IPS-18a (cell line): Measurements from ENCODE around the gene P2RY8.
A peak's percentile ranks its signal among the peaks of the same experiment; 100 is the strongest.
"Not testable (repeated sequence)": the region's sequence is repeated elsewhere in the genome, so short reads cannot be mapped to it uniquely, and the experiment has no call there.

Source experiments
- H3K27ac ChIP-seq: one replicate; pipeline ENCODE4 v1.5.1; 2013; ENCODE audit warnings: low read length
- H3K27me3 ChIP-seq: one replicate; pipeline ENCODE4 v1.6.1; 2013; ENCODE audit warnings: mild to moderate bottlenecking, low read length; ENCODE audit not compliant: control insufficient read depth, insufficient read depth
- H3K36me3 ChIP-seq: one replicate; pipeline ENCODE4 v1.6.1; 2013; ENCODE audit warnings: low read depth, low read length; ENCODE audit not compliant: control insufficient read depth
- H3K4me1 ChIP-seq: one replicate; pipeline ENCODE4 v1.6.1; 2013; ENCODE audit warnings: low read depth, low read length; ENCODE audit not compliant: control insufficient read depth
- H3K4me3 ChIP-seq: one replicate; pipeline ENCODE4 v1.5.1; 2013; ENCODE audit warnings: low read length
- H3K9ac ChIP-seq: one replicate; pipeline ENCODE4 v1.6.1; 2013; ENCODE audit warnings: mild to moderate bottlenecking, low read length, moderate library complexity
- H3K9me3 ChIP-seq: one replicate; pipeline ENCODE4 v1.6.1; 2013; ENCODE audit warnings: low read depth, low read length; ENCODE audit not compliant: control insufficient read depth

P2RY8 gene

GRCh38 chrX:1451661-1452515, 85.1 kb downstream of the P2RY8 start:
- H3K27me3 ChIP-seq, result no peaks in the 10 kb centered on the region
- H3K9ac ChIP-seq, result peak overlapping the region; percentile 59
- no peaks in the 10 kb centered on the region for H3K4me1 ChIP-seq
- peak overlapping the region; percentile 75 for H3K4me3 ChIP-seq
- no peak overlapping the region for H3K27ac ChIP-seq
- peaks cover 4% of the 10 kb centered on the region for H3K9me3 ChIP-seq
- peaks cover 5% of the 10 kb centered on the region for H3K36me3 ChIP-seq

- peaks cover 5% of the 10 kb centered on the region for H3K36me3 ChIP-seq
- H3K9me3 ChIP-seq, result peaks cover 4% of the 10 kb centered on the region
- no peaks in the 10 kb centered on the region for H3K4me1 ChIP-seq
- no peak overlapping the region for H3K9ac ChIP-seq
- H3K27me3 ChIP-seq, result no peaks in the 10 kb centered on the region
- no peak overlapping the region for H3K27ac ChIP-seq
- H3K4me3 ChIP-seq, result peak overlapping the region; percentile 75
These were observed 85.7 kb downstream of the P2RY8 start for GRCh38 chrX:1451251-1451660.

GRCh38 chrX:1450361-1451161, 86.4 kb downstream of the P2RY8 start:
- H3K9me3 ChIP-seq, result peaks cover 4% of the 10 kb centered on the region
- no peak overlapping the region for H3K27ac ChIP-seq
- no peaks in the 10 kb centered on the region for H3K4me1 ChIP-seq
- no peaks in the 10 kb centered on the region for H3K27me3 ChIP-seq
- H3K4me3 ChIP-seq, result no peak overlapping the region
- H3K36me3 ChIP-seq, result peaks cover 5% of the 10 kb centered on the region
- no peak overlapping the region for H3K9ac ChIP-seq

- Histone ChIP-seq H3K9ac (no peak overlapping the region), H3K27me3 (no peaks in the 10 kb centered on the region), H3K27ac (no peak overlapping the region), H3K36me3 (peaks cover 5% of the 10 kb centered on the region), H3K4me3 (no peak overlapping the region), H3K4me1 (no peaks in the 10 kb centered on the region), H3K9me3 (peaks cover 4% of the 10 kb centered on the region)
These were observed 87.2 kb downstream of the P2RY8 start for GRCh38 chrX:1449823-1450149.

- peaks cover 5% of the 10 kb centered on the region for H3K36me3 ChIP-seq
- peaks cover 4% of the 10 kb centered on the region for H3K9me3 ChIP-seq
- H3K9ac ChIP-seq, result no peak overlapping the region
- H3K27me3 ChIP-seq, result no peaks in the 10 kb centered on the region
- H3K4me3 ChIP-seq, result no peak overlapping the region
- no peak overlapping the region for H3K27ac ChIP-seq
- no peaks in the 10 kb centered on the region for H3K4me1 ChIP-seq
These were observed 87.8 kb downstream of the P2RY8 start for GRCh38 chrX:1449036-1449822.

GRCh38 chrX:1448573-1449001, 88.4 kb downstream of the P2RY8 start:
- not testable (repeated sequence) for H3K27ac ChIP-seq, H3K4me1 ChIP-seq, H3K4me3 ChIP-seq, H3K9me3 ChIP-seq, H3K9ac ChIP-seq, H3K36me3 ChIP-seq, H3K27me3 ChIP-seq

- not testable (repeated sequence) for H3K9ac ChIP-seq, H3K27me3 ChIP-seq, H3K36me3 ChIP-seq, H3K4me1 ChIP-seq, H3K9me3 ChIP-seq, H3K27ac ChIP-seq, H3K4me3 ChIP-seq
These were observed 88.9 kb downstream of the P2RY8 start for GRCh38 chrX:1447969-1448572.

GRCh38 chrX:1446984-1447968, 89.7 kb downstream of the P2RY8 start:
- not testable (repeated sequence) for H3K4me1 ChIP-seq, H3K27ac ChIP-seq, H3K4me3 ChIP-seq, H3K9ac ChIP-seq, H3K36me3 ChIP-seq, H3K9me3 ChIP-seq, H3K27me3 ChIP-seq

GRCh38 chrX:1444561-1445500, 92.2 kb downstream of the P2RY8 start:
- peaks cover 4% of the 10 kb centered on the region for H3K9me3 ChIP-seq
- H3K36me3 ChIP-seq, result peaks cover 12% of the 10 kb centered on the region

More at GRCh38 chrX:1444561-1445500, 92.2 kb downstream of the P2RY8 start:
- no peaks in the 10 kb centered on the region for H3K4me1 ChIP-seq
- no peak overlapping the region for H3K27ac ChIP-seq
- H3K27me3 ChIP-seq, result no peaks in the 10 kb centered on the region
- no peak overlapping the region for H3K4me3 ChIP-seq
- H3K9ac ChIP-seq, result no peak overlapping the region
